IPS-15b (cell line): Measurements from ENCODE around the gene MAPK8IP2.
"Not testable (repeated sequence)": the region's sequence is repeated elsewhere in the genome, so short reads cannot be mapped to it uniquely, and the experiment has no call there.

Experiments used
- H3K27me3 ChIP-seq: one replicate; pipeline ENCODE4 v1.6.1; 2013; ENCODE audit warnings: low read length; ENCODE audit not compliant: control insufficient read depth, insufficient read depth
- H3K36me3 ChIP-seq: one replicate; pipeline ENCODE4 v1.6.1; 2013; ENCODE audit warnings: low read length; ENCODE audit not compliant: control insufficient read depth, insufficient read depth
- H3K4me1 ChIP-seq: one replicate; pipeline ENCODE4 v1.6.1; 2013; ENCODE audit warnings: mild to moderate bottlenecking, low read length; ENCODE audit not compliant: control insufficient read depth, insufficient read depth
- H3K4me3 ChIP-seq: one replicate; pipeline ENCODE4 v1.5.1; 2013; ENCODE audit warnings: low read depth, low read length
- H3K9ac ChIP-seq: one replicate; pipeline ENCODE4 v1.6.1; 2013; ENCODE audit warnings: low read depth, mild to moderate bottlenecking, low read length
- H3K9me3 ChIP-seq: one replicate; pipeline ENCODE4 v1.6.1; 2013; ENCODE audit warnings: mild to moderate bottlenecking, low read length; ENCODE audit not compliant: control insufficient read depth, insufficient read depth

The MAPK8IP2 gene

DNA sequence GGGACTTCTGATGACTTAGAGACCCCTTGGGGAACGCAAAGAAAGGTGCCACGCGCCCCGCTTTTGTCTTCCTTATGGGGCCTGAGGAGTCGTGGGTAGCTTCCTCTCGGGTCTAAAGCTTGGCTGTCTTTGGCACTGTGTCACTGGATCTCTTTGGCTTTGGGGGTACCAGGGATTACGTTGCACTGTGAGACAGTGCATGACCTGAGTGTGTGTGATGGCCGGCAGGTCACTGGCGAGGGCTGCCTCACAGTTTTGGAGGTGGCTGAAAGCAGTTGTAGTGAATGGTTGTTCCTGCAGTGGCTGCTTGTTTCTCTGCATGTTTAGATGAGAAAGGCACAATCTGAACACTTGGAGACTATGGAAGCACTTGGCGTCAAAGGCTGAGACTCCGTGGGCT is 33.2 kb downstream of the MAPK8IP2 start:
- Histone ChIP-seq H3K9me3 (no peaks in the 10 kb centered on the region), H3K27me3 (peaks cover 3% of the 10 kb centered on the region), H3K36me3 (no peaks in the 10 kb centered on the region), H3K9ac (no peak overlapping the region), H3K4me3 (no peak overlapping the region), H3K4me1 (peaks cover 2% of the 10 kb centered on the region)

DNA sequence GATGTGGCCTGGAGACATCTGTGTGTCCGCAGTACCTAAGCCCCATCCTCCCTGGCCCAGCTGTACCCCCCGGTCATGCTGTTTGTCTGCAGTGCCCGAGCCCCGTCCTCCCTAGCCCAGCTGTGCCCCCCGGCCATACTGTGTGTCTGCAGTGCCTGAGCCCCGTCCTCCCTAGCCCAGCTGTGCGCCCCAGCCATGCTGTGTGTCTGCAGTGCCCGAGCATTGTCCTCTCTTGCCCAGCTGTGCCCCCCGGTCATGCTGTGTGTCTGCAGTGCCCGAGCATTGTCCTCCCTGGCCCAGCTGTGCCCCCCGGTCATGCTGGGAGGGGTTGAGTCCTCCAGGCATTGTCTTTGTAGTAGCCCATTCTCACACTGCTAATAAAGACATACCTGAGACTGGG is 35.0 kb downstream of the MAPK8IP2 start:
- Histone ChIP-seq H3K36me3 (no peaks in the 10 kb centered on the region), H3K4me3 (no peak overlapping the region), H3K4me1 (no peaks in the 10 kb centered on the region), H3K27me3 (no peaks in the 10 kb centered on the region), H3K9me3 (no peaks in the 10 kb centered on the region), H3K9ac (no peak overlapping the region)

DNA sequence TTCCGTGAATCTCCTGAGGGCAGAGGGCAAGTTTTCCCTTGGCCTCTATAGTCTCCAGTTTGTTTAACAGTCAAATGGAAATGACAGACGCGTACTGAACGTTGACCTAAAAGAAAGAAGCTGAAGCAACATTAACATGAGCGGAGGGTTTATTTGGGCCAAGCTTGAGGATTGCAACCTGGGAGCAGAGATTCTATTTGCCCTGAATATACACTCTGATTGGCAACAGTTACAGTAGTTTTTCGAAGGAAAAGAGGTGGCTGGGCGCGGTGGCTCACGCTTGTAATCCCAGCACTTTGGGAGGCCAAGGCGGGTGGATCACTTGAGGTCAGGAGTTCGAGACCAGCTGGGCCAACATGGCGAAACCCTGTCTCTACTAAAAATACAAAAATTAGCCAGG is 39.7 kb downstream of the MAPK8IP2 start:
- not testable (repeated sequence) for H3K4me3 ChIP-seq, H3K36me3 ChIP-seq, H3K9ac ChIP-seq, H3K9me3 ChIP-seq
- Histone ChIP-seq H3K27me3 (peaks cover 20% of the 10 kb centered on the region), H3K4me1 (peaks cover 12% of the 10 kb centered on the region)

DNA sequence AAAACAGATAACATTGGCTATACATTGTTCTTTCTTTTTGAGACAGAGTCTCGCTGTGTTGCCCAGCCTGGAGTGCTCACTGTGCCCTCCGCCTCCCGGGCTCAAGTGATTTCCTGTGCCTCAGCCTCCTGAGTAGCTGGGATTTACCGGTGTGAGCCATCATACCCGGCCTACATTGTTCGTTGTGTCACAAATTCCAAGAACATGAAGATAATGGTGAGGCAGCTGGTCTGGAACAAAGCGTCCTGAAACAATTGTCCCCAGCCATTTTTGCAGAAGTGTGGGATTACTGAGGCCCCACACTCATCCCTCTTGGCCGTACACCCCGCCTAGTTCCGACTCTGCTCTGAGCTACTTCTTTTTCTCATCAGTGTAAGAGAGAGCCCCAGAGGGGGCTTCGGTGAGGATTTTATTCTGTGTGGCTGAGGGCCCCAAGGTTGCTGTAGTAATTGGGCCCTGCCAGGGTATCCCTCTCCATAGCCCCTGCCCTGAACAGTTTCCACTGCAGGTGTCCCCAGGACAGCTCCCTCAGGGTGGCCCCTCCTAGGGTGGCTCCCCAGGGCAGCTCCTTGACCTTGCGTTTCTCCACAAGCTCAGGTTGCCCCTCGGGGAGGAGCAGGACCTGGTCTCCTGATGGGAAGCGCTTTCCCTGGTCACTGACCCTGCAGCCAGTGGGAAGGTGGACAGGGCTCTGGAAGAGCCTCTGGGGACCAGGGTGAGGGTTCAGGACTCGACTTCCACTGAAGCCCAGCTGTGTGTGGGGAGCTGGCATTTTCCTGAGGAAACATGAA is 40.5 kb downstream of the MAPK8IP2 start:
- H3K4me3 ChIP-seq, result no peak overlapping the region

DNA sequence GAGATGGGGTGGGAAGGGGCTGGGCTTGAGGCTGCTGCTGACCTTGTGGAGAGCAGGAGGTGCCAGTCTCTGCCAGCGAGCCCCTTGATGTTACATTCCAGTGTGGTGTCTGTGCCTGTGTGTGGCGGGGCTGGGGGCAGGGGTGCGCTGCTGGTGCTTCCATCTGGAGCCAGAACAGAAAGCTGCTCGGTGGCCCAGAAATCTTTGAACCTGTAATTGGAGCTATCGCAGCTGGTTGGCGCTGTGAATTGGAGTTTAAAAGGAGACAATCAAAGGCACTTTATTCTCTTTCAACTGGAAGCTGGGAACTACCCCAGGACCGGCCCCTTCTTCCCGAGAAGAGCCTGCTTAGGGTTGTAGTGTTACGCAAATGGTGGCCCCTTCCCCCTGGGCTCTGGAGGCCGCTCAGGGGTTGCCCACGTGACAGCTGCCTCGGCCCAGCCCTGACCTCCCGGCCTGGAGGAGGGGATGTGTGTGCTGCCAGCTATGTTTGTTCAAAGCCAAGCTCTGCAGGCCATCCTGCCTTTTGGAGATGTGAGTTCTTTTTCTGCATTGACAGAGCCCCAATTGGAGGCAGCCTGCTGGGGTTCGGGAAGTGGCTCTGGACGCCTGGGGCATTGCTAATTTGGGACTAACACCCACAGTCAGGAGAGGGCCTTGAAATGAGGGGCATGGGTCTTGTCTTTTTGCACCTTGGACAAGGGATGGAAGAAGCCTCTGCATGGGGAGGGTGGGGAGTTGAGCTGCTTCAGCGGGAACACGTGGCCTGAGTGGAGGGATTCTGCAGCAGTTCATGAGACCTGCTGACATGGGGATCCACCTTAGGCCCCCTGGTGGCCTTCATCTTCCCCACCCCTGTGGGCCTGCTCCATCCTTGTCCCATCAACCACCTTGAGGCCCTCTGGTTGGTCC is 41.4 kb downstream of the MAPK8IP2 start:
- H3K4me1 ChIP-seq, result peaks cover 12% of the 10 kb centered on the region
- no peak overlapping the region for H3K4me3 ChIP-seq
- no peaks in the 10 kb centered on the region for H3K36me3 ChIP-seq
- H3K9me3 ChIP-seq, result no peaks in the 10 kb centered on the region
- no peak overlapping the region for H3K9ac ChIP-seq
- peaks cover 27% of the 10 kb centered on the region for H3K27me3 ChIP-seq

More for the DNA sequence above, 40.5 kb downstream of the MAPK8IP2 start:
- Histone ChIP-seq H3K9ac (no peak overlapping the region), H3K9me3 (no peaks in the 10 kb centered on the region), H3K27me3 (peaks cover 27% of the 10 kb centered on the region), H3K4me1 (peaks cover 12% of the 10 kb centered on the region), H3K36me3 (no peaks in the 10 kb centered on the region)

DNA sequence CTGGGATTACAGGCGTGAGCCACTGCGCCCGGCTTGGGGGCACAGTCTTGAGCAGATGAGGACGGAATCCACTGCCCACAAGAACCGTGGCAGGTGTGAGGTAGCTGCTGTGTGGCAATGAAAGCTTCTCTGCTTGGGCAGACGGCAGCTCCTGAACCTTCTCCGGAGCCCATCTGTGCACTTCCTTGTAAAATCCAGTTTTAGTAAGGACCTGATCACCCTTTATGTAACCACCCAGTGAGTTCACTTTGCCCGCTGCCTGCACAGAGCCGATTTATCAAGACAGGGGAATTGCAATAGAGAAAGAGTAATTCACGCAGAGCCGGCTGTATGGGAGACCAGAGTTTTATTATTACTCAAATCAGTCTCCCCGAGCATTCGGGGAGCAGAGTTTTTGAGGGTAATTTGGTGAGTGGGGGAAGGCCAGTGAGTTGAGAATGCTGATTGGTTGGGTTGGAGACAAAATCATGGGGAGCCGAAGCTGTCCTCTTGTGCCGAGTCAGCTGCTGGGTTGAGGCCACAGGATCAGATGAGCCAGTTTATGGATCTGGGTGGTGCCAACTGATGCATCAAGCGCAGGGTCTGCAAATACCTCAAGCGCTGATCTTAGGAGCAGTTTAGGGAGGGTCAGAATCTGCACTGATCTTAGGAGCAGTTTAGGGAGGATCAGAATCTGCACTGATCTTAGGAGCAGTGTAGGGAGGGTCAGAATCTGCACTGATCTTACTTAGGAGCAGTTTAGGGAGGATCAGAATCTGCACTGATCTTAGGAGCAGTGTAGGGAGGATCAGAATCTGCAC is 42.6 kb downstream of the MAPK8IP2 start:
- peaks cover 27% of the 10 kb centered on the region for H3K27me3 ChIP-seq
- H3K4me1 ChIP-seq, result peaks cover 12% of the 10 kb centered on the region
- H3K36me3 ChIP-seq, H3K9ac ChIP-seq, H3K4me3 ChIP-seq, H3K9me3 ChIP-seq: not testable (repeated sequence)

DNA sequence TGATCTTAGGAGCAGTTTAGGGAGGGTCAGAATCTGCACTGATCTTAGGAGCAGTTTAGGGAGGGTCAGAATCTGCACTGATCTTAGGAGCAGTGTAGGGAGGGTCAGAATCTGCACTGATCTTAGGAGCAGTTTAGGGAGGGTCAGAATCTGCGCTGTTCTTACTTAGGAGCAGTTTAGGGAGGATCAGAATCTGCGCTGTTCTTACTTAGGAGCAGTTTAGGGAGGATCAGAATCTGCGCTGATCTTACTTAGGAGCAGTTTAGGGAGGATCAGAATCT is 43.2 kb downstream of the MAPK8IP2 start:
- not testable (repeated sequence) for H3K9ac ChIP-seq, H3K36me3 ChIP-seq, H3K4me3 ChIP-seq, H3K9me3 ChIP-seq
- peaks cover 27% of the 10 kb centered on the region for H3K27me3 ChIP-seq
- H3K4me1 ChIP-seq, result peaks cover 12% of the 10 kb centered on the region

DNA sequence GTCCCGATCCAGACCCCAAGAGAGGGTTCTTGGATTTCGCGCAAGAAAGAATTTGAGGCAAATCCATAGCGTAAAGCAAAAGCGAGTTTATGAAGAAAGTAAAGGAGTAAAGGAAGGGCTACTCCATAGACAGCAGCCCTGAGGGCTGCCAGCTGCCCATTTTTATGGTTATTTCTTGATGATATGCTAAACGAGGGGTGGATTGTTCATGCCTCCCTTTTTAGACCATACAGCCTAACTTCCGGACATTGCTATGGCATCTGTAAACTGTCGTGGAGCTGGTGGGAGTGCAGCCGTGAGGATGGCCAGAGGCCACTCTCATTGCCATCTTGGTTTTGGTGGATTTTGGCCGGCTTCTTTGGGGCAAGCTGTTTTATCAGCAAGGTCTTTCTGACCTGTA is 52.7 kb downstream of the MAPK8IP2 start:
- Histone ChIP-seq H3K4me1 (no peaks in the 10 kb centered on the region), H3K9me3 (peaks cover 3% of the 10 kb centered on the region), H3K4me3 (no peak overlapping the region), H3K27me3 (peaks cover 15% of the 10 kb centered on the region), H3K36me3 (no peaks in the 10 kb centered on the region), H3K9ac (no peak overlapping the region)

DNA sequence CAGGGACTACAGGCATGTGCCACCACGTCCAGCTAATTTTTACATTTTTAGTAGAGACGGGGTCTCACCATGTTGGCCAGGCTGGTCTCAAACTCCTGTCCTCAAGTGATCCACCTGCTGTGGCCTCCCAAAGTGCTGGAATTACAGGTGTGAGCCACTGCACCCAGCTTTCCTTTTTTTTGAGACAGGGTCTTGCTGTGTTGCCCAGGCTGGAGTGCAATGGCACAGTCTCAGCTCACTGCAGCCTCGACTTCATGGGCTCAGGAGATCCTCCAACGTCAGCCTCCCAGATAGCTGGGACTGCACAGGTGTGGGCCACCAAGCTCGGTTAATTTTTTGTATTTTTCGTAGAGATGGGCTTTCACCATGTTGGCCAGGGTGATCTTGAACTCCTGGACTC is 54.1 kb downstream of the MAPK8IP2 start:
- H3K9ac ChIP-seq, H3K4me3 ChIP-seq, H3K36me3 ChIP-seq, H3K9me3 ChIP-seq, H3K4me1 ChIP-seq: not testable (repeated sequence)
- peaks cover 15% of the 10 kb centered on the region for H3K27me3 ChIP-seq

DNA sequence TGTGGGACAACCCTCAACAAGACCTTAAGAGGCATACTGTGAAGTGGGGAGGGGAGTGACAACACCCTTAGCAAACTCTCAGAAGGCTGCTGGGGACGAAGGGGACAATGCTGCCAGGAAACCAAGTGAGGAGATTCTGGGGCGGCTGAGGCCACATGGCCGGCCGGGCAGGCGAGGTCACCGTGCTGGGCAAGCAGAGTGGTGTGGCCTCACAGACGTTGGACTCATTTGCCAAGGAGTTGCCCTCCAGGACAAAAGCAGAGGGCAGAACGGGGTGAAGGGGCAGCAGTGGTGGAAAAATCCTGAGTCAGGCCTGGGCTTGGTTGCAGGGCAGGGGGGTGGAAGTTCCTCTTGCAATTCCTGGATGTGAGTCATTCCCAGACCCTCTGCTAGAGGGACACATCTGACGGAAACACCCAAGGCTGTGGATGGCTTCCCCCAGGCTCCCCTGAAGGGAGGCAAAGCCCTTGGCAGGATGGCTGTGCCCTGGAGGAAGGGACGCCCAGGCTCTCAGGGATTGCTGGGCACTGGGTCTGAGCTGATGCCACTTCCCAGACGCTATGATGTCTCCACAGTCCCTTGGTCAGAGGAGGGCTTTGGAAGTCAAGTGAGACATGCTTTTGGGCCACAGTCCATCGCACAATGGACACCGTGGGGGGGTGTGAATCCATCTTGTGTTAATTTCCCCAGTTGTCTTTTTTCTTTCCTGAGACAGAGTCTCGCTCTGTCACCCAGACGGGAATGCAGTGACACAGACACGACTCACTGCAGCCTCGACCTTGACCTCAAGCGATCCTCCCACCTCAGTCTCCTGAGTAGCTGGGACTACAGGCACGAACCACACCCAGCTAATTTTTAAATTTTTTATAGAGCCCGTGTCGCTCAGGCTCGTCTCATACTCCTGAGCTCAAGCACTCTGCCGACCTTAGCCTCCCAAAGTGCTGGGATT is 55.8 kb downstream of the MAPK8IP2 start:
- H3K9ac ChIP-seq, result no peak overlapping the region
- no peaks in the 10 kb centered on the region for H3K36me3 ChIP-seq
- H3K4me3 ChIP-seq, result no peak overlapping the region
- no peaks in the 10 kb centered on the region for H3K9me3 ChIP-seq
- peaks cover 15% of the 10 kb centered on the region for H3K27me3 ChIP-seq
- H3K4me1 ChIP-seq, result no peaks in the 10 kb centered on the region

DNA sequence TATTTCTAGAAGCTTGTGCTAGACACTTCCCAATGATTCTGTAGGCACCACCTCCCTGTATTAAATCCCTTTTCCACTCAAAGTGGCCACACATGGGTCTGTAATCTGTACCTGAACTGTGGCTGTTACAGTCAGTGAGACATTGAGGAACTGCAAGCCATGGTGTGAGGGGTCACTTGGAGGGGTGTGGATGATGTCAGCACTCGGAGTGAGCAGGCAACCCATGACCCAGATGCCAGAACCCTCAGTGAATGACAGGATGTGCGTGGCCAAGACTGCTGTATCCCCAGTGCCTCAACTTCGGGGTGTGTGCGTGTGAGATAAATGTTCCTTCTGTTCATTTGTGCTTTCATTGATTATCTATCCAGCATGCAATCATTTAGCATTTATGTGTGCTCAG is 57.3 kb downstream of the MAPK8IP2 start:
- peaks cover 15% of the 10 kb centered on the region for H3K27me3 ChIP-seq
- no peaks in the 10 kb centered on the region for H3K9me3 ChIP-seq
- H3K4me1 ChIP-seq, result no peaks in the 10 kb centered on the region

More for the DNA sequence above, 57.3 kb downstream of the MAPK8IP2 start:
- Histone ChIP-seq H3K36me3 (no peaks in the 10 kb centered on the region), H3K4me3 (no peak overlapping the region), H3K9ac (no peak overlapping the region)
